GM21360 (cell line): ENCODE measurements around the gene GRAMD1A.
"Not testable (repeated sequence)": the region's sequence is repeated elsewhere in the genome, so short reads cannot be mapped to it uniquely, and the experiment has no call there.

Experiments
- ATAC-seq: cut with Tn5 transposase; IDR thresholded peaks from one replicate; pipeline ENCODE4 v1.9.1; 2021; ENCODE audit warnings: mild to moderate bottlenecking, moderate library complexity; ENCODE audit not compliant: unreplicated experiment

GRAMD1A gene

DNA sequence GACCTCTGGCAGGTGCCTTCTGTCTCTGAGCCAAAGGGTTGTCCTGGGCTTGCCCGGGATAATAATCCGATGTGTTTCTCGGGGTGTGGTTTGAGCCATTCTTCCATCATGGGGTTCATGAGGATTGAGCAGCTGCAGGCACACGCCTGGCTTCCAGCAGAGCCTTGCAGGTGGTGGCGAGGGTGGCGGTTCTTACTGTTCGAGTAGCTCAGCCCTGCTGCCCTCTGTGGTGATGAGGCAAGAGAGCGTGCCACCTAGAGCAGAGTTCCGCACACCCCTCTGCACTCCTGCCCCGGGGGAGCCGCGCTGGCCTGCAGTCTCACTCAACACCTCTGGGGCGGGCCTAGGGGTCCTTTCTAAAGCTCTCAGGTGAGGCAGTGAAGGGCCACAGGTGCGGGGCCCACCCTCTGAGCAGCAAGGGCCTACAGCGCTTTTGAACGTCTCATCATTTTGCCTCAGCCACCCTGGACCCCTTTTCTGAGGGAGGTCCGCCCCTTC lies 33.9 kb downstream of the GRAMD1A start:
- ATAC-seq = no peak

DNA sequence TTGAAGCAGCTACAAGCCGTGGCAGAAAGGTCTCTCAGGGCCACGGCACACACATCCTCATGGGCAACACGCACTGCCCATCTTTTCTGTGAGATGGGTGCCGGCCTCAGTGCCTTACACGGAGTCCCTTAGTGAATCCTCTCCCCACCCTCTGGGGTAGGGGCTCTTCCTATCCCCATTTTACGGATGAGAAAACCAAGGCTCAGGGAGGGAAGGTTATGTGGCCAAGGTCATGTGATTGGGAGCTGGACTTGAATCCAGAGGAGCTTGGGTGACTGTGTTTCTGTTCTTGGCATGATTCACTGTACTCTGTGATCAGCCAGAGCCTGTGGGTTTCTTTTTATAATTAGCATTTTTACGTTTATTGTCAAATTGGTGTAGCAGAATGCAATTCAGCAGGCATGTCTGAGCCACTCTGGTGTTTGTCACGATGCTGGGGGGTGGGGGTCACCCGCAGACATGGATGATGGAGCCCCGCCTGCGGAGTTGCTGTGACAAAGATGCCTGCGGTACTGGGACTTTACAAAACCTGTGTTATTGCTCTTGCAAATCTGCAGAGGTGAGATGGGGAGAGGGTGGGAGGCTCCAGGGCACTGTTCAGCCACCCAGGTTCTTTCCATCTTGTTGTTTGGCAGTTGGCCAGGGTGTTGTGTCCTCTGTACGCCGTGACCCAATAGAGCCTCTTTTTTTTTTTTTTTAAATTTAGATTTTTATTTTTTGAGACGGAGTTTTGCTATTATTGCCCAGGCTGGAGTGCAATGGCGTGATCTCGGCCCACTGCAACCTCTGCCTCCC lies 34.7 kb downstream of the GRAMD1A start:
- no peak for ATAC-seq

DNA sequence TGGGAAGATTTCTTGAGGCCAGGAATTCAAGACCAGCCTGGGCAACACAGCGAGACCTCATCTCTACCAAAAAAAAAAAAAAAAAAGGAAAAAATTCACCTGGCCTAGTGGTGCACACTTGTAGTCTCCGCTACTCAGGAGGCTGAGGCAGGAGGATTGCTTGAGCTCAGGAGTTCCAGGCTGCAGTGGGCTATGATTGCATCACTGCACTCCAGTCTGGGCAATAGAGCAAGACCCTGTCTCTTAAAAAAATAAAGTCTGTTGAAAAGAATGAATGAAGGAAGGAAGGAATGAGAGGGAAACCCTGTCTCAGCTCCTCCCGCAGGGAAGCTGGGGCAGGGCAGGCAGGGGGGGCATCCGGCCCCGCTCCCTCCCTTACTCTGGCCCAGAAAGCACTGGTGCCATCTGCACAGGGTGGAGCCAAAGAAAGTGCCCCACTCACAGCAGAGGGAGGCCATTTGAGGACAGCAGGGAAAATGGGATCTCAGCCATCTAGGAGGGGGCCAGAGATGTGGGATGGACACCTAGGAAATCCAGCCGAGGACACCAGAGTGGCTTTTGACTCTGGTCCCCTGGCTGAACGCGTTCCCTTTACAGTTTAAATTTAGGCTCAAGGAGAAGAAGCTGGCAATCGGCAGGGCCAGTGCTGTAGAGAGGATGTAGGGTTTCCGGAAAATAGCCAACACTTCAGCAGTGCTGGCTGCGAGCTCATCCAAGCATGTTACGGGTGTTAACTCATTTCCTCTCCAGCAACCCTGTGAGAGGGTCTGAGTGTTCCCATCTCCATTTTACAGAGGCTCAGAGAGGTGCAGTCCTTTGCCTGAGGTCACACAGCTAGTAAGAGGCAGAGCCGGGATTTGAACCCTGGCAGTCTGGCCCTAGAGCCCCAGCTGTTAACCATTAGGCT lies 37.8 kb downstream of the GRAMD1A start:
- ATAC-seq = no peak

DNA sequence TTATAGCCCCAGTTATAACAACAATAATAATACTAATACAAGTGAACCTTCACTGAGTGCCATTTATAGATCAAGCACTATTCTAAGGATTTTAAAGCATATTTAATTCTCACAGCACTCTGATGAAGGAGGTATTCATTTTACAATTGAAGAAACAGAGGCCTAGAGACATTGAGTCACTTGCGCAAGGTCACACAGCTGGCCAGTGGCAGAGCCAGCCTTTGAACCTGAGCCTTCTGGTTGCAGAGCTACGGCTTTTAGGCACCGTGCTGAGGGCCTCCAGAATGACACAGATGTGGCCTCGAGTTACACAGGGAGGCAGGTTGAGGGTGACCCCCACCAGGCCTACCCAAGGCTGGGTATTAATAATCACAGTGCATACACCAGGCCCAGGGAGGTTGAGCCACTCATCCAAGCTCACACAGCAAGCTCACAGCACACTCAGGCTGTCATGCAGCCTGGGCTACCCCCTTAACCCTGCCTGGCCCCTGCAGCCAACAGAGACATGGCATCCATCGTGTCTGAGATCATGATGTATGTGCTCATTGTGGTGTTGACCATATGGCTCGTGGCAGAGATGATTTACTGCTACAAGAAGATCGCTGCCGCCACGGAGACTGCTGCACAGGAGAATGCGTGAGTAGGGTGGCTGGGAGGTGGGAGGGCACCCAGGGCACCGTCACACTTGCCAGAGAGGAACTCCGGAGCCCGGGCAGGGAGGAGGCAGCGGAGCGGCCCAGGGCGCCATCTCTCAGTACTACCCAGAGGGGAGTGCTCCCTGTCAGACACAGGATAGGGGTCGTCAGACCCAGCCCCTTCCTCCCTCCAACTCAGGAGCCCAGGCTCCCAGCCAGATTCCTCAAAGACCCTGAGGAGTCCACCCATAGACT lies 38.7 kb downstream of the GRAMD1A start:
- no peak for ATAC-seq

DNA sequence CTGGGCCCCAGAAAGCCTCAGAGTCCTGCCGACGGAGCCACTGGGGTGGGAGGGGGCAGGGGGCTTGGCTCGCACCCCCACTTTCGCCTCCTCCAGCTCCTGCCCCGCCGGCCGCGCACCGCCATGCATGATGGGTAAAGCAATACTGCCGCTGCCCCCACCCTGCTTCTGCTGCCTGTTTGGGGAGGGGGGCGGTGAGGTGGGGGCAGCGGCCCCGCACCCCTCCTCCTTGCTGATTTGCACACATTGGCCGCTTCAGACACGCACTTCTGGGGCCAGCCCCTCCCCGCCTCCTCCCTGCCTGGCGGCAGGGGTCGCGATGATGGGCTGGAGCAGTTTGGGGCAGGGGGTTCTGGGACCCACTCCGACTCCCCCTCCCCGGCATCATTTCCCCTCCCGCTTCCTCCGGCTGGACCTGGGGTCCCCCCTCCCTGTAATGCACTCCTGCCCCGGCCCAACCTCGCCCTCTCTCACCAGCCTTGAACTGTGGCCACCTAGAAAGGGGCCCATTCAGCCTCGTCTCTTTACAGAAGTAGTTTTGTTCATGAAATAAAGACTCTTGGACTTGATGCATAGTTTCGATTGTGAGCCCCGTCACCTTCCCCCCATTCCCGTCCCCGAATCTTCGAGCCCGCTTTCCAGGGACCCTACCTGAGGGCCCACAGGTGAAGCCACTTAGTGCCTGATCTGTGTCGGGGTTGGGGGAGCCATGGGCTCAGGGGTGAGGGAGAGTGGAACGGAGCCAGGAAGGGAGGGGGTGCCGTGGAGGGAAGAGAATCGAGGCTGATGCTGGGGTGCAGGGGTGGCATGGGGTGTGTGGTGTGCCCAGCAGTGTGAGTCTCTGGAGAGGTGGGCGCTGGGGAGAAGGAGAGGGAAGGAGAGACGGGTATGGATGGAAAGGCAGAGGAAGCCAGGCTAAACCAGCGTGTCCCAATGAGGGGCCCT lies 40.0 kb downstream of the GRAMD1A start:
- no peak for ATAC-seq

DNA sequence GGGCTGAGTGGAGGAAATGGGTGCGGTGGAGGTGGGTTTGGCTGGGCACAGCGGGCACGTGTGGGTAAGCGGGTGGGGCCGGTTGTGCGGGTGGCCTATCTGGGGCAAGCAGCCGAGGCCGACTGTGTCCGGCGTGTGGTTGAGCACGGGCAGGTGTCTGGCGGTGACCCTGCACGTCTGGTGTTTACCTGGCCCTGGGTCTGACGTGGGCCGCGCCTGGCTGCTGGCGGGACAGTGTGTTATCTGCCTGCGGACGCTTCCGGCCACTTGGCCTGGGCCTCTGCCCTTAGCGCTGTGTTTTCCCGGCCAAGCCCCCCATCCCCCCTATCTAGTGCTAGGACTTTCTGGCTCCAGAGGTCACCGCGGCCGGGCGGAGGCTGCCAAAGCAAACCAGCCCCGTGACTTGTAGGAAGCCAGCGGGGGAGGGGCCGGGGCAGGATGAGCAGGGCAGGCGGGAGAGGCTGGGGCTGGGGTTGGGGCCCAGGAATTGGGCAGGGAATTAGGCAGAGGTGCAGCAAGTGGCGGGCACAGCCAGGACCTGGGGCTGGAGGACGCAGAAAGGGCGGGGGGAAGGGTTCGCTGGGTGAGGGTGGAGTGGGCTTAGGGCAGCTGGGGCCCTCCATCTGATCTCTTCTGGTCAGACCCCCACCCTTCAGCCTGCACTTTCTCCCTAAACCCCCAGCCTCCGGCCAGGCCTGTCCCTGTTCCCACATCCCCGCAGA lies 40.9 kb downstream of the GRAMD1A start:
- ATAC-seq = no peak

DNA sequence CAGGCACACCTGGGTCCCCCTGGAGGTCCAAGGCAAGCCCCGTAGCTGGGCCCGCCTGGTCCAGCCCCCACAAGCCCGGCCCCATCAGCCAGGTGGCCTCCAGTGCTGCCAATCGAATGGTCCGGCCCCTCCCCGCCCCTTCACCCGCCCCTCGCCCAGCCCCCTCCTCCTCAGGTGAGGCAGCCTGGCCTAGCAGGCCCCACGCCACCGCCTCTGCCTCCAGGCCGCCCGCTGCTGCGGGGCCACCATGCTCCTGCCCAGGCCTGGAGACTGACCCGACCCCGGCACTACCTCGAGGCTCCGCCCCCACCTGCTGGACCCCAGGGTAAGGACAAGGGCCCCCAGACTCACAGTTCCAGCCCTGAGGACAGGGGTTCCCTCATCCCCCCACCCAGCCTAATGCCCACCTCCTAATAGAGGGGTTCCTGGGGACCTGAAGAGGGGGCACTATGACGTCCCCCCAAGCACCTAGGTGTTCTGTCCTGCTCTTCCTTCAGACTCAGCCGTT lies 41.5 kb downstream of the GRAMD1A start, which contains the start of gene HPN:
TSS of gene HPN (plus strand) at position 174 of the 508 bp plus-strand sequence. CDS start 786 bp downstream, outside the sequence.
- no peak for ATAC-seq

DNA sequence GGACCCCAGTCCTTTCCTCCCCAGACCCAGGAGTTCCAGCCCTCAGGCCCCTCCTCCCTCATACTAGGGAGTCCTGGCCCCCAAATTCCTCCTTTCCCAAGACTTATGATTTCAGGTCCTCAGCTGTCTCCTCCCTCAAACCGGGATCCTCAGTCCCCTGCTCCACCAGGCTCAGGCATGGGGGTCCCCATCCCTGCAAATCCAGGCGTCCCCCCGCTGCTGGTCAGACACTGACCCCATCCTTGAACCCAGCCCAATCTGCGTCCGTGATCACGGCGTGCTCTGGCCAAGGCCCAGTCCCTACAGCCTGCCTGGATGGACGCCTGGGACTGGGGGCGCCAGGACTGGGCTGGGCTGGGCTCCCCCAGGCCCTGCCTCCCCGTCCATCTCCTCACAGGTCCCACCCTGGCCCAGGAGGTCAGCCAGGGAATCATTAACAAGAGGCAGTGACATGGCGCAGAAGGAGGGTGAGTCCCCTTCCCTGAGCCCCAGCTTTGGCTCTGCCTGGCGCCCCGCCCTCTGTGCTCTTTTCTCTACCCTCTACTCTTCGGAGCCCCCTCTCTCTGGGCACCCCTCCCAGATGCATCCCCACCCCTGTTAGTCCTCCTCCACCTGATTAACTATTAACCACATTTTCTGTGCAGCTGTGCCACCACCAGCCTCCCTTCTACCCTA lies 42.1 kb downstream of the GRAMD1A start:
- ATAC-seq = no peak

DNA sequence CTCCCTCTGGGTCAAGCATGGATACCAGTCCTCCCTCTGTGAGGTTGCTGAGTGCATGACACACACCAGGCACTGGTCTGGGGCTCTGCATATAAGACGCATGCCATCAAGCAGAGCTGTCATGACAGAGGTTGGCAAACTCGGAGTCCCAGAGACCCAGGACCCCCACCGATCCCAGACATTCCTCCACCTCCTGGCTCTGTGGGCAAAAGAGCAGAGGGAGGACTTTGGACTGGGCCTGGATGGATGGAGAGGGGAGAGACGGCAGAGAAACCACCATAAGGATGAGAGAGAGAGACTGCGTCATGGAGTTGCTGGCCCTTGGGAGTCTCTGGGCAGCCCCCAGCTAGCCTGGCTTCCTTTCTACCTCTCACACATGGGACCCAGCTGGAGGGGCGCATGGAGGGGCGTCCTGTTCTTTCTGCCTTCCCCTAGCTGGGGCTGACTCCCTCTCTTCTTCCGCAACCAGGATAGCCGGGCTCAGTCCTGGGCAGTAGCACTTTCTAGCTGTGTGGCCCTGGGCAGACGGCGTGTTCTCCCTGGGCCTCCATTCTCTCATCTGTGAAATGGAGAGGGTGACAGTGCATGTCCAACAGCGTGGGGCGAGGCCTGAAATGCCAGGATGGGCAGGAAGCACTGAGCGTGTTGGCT lies 43.0 kb downstream of the GRAMD1A start:
- ATAC-seq = no peak

DNA sequence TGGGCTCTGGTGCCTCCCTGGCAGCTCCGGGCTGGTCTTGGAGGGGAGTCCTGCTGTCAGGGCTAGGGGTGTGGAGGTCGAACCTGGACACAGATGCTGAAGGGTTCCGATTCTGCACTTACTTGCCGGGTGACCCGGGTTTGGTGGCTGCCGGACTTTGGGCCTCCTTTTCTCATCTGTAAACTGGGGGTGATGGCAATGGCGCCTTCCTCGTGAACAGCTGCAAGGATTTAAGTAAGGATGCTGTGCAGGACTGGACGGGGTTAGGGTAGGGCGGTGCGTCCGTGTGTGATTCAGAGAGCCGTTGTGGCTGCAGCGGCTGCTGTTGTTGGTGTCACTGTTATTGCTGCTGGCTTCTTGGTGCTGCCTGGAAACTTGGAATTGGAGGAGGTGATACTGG lies 43.8 kb downstream of the GRAMD1A start:
- ATAC-seq = no peak

DNA sequence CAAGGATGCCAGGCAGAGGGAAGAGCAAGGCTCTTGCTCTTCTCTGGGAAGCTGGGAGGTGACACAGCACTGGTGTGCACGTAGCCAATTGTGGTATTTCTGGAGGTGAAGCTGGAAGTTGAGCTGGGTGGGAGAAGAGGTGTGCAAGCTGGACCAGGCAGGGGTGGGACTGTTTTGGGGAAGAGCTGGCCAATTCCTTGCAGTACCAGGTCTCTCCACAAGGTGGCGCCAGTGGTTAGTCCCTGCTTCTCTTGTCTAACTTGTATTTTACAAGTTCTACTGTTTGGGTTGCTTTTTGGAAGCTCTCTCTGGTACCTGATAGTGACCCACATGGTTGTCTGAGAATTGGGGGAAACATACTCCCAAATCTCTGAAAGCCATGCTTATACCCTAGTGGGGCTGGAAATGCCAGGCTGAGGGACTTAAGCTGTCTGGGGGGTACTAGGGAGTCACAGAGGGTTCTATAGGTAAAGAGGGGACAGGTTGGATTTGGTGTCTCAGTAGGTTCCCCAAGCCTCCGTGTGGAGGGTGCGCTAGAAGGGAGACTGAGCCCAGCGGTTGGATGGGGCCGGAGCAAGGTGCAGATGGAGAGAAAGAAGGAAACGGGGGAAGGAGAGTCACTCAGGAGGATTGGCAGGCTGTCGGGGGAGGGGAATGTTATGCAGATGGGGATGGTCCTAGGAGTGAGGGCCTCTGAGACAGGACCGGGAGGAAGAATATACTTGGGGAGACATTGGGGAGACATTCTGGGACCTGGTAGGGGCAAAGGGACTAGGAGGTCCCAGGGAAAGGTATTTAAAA lies 44.4 kb downstream of the GRAMD1A start:
- ATAC-seq = no peak

DNA sequence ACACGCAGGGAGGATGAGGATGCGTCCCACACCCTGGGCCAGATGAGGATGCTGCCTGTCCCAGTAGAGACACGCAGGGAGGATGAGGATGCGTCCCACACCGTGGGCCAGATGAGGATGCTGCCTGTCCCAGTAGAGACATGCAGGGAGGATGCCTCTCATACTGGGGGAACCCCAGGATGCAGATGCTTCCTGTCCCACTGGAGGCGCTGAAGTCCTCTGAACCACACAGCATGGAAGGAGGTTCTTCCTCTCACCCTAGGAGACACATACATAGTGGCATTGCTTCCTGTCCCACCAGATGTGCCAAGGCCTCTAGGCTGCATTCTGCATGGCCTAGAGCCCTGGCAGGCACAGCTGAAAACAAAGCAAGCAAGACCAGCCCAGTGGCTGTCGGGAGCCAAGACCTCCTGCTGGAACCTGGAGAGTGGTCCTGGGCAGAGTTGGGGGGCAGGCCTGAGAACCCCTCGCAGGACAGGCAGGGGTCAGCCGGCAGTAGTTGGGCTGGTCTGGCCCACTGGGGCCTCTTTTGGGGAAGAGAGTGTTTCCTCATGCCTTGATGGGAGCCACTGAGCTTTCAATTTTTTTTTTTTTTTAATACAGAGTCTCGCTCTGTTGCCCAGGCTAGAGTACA lies 45.7 kb downstream of the GRAMD1A start:
- ATAC-seq = no peak

DNA sequence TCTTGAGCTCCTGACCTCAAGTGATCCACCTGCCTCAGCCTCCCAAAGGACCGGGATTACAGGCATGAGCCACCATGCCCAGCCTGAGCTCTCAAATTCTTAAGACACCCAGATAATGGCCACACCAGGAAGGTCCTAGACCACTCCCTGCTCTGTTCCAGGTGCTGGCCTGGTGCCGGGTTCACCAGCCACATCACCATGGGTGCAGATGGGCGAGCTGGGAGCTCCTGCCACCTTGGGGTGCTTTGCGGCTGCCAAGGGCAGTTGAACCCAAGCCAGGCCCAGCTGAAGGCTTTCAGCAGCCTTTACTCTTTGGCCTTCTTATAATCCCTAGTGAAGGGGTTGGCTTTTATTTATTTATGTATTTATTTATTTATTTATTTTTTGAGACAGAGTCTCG lies 46.3 kb downstream of the GRAMD1A start:
- no peak for ATAC-seq

DNA sequence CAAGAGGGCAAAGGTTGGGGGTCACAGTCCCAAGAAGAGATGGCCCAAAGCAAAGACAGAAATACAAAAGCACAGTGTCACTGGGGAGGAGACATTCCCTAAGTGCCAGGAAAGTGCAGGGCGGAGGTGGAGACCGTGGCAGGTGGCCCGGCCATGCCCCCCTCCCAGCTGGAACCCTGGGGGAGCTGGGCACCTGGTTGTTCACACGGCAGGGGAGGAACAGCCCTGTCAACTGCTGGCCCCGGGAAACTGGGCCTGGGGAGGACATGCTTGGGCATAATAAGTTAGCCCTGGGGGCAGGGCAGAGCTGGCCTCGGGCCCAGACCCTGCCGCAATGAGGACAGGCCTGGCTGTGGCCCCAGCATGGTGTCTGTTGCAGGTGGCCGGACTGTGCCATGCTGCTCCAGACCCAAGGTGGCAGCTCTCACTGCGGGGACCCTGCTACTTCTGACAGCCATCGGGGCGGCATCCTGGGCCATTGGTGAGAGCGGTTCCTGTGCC lies 48.8 kb downstream of the GRAMD1A start:
- ATAC-seq = no peak

DNA sequence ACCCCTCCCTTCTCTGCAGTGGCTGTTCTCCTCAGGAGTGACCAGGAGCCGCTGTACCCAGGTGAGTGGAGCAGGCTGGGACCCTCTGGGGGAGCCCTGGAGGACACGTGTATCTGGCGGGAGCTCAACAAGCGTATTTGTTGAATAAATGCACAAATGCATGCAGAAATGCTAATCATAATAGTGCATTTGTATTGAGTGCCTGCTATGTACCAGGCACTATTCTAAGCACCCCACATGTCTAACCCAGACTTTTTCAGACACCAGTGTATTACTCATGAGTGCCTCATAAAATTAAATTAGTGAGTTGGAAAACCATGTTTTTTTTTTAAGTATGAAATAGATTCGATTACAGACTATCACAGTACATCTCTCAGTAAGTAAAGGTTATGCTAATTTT lies 49.3 kb downstream of the GRAMD1A start:
- no peak for ATAC-seq

DNA sequence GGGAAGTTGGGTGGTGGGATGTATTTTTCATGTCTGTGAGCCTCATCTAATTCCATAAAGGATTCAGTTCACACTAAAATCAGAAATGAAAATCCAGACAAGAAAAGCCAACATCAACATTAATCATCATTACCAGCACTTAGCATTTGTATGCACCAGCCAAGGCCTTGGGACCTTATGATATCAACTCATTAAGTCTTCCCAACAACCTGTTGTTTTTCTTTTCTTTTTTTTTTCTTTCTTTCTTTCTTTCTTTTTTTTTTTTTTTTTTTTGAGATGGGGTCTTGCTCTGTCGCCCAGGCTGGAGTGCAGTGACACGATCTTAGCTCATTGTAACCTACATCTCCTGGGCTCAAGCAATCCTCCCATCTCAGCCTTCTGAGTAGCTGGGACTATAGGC lies 50.5 kb downstream of the GRAMD1A start:
- not testable (repeated sequence) for ATAC-seq
